ENCODE measurements around the gene ANKS1B.
A peak's percentile ranks its signal among the peaks of the same experiment; 100 is the strongest.

Gene ANKS1B

DNA sequence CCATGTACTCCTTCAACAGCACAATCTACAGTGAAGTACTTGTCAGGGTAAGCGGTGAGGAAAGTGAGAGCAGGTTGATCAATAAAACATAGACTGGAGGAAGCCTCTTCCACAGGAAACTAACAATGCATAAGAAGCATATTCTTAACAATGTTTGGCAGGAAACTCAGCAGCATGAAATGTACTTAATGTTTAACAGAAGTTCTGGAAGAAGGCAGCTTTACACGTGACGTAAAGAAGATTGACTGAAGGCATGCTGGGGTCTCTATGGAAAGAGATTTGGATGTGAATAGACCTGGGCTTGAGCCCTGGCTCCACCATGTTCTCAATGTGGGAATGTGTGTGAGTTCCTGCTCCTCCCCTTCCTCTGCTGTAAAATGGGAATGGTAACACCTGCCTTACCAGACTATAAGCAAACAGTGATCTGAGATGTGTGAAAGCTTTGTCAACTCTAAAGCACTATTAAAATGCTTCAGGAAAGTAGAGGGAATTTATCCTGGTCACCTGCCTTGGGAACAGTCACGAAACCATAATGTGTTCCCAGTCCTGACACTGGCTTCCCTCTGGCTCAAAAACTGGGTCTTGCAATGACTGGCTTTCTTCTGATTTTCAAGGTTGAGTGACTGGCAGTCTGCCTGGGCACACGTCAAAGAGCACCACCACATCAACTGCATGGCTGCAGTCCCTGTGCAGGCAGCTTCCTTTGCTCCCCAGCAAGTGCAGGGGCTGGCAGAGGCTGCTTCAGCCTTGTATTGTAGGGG, 955.0 kb downstream of the ANKS1B start:
- peak overlapping the region; percentile 89 for H3K27ac ChIP-seq
- TF ChIP-seq, protein P1, sequence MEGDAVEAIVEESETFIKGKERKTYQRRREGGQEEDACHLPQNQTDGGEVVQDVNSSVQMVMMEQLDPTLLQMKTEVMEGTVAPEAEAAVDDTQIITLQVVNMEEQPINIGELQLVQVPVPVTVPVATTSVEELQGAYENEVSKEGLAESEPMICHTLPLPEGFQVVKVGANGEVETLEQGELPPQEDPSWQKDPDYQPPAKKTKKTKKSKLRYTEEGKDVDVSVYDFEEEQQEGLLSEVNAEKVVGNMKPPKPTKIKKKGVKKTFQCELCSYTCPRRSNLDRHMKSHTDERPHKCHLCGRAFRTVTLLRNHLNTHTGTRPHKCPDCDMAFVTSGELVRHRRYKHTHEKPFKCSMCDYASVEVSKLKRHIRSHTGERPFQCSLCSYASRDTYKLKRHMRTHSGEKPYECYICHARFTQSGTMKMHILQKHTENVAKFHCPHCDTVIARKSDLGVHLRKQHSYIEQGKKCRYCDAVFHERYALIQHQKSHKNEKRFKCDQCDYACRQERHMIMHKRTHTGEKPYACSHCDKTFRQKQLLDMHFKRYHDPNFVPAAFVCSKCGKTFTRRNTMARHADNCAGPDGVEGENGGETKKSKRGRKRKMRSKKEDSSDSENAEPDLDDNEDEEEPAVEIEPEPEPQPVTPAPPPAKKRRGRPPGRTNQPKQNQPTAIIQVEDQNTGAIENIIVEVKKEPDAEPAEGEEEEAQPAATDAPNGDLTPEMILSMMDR (conservative IDR thresholded peaks at IDR 0.05): no peak

DNA sequence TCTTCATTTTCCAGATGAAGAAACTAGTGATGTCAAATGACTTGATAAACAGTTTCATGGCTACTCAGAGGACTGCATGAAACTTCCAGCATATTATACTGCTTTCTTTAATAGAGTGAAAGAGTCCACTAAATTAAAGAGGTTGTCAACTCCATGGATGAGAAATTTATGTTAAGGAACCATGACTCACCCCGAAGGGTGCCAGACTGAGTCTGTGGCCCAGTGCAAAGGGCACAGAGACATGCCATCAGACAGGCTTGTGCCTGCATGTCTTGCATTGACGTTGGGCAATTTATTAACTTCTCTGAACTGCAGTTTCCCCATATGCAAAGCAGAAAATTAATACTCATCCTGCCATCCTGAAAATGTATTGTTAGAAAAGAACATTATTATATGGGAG, 957.3 kb downstream of the ANKS1B start:
- TF ChIP-seq, protein P1 (conservative IDR thresholded peaks at IDR 0.05): no peak
- no peak overlapping the region for H3K27ac ChIP-seq

DNA sequence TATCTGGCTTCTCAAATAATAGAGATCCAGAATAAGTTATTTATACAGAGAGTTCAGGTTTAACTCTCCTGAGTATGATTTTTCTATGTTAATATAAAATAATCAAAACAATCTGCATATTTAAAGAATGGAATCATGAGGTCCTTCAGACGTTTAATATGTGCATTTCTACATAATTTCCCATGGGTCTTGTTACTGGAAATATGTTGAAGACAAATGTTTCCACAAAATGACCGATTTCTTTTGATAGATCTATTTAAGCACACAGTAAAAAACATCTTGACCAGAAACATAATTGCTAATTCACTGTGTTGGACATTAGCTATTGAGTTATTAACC, 957.7 kb downstream of the ANKS1B start:
- TF ChIP-seq, protein P1 (conservative IDR thresholded peaks at IDR 0.05): no peak
- no peak overlapping the region for H3K27ac ChIP-seq

DNA sequence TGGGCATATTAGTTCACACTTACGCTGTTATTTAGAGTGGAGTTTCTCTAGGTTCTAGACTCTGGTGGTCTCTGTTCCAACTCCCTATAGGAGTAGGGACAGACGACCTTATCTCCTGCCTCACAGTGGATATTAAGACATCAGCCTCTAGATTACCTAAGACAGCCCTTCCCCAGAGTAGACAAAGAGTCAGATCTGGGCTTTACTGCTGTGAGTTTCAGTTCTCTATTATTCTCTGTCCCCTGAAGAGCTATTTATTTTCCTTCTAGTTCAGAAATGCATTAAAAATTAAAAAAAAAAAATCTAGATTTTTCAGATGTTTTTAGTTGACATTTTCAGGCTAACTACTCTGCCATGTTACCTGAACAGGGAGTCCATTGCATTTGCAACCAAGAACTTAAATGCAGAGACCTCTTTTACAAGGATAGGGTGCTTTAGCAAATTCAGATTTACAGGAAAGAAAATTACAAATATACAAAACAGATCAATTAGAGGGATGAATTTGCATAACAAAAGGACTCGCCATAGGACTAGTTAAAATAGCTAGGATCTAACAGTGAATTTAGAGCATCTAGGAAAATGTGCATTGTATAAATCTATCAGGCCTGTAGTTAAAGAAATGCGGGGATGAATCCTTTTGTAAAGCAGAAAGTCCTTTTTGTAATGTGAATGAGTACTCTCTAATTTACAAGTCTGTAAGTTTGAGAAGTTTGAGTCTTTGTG, 958.2 kb downstream of the ANKS1B start:
- TF ChIP-seq, protein P1 (conservative IDR thresholded peaks at IDR 0.05): no peak
- no peak overlapping the region for H3K27ac ChIP-seq

DNA sequence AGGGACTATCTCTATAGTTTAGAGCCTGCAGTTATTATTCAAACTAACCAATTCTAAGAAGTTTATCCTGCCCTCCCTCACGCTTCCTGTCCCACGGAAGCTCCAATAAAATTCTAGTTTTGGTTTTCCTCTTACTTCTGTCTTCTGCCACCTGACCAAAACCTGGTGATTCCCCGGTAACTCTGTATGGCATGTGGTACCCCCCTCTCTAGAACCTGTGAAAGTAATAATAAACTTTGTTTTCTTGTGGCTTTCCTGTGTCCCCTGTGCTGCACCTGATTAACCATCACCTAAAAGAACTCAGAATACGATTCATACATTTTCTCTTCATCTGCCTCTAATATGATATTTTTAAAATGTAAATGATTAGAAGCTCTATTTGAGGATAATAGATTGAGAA, 959.9 kb downstream of the ANKS1B start:
- no peak overlapping the region for H3K27ac ChIP-seq
- TF ChIP-seq, protein P1 (conservative IDR thresholded peaks at IDR 0.05): no peak

DNA sequence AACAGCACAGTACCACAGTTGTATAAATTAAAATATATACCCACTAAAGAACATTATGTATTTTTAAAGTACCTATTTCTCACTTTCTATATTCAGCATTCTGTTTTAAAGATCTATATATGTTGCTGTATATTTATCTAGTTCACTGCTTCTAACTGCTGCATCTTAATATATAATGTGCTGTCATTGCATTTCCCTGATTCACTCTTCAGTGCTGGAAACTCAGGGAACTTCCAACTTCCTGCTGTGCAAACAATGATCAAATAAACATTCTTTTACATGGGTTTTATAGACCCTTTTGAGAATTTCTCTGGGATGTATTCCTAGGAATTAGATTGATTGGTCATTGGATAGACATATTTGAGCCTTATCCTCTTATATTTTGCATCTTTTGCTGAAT, 960.5 kb downstream of the ANKS1B start:
- no peak overlapping the region for H3K27ac ChIP-seq
- TF ChIP-seq, protein P1 (conservative IDR thresholded peaks at IDR 0.05): no peak

DNA sequence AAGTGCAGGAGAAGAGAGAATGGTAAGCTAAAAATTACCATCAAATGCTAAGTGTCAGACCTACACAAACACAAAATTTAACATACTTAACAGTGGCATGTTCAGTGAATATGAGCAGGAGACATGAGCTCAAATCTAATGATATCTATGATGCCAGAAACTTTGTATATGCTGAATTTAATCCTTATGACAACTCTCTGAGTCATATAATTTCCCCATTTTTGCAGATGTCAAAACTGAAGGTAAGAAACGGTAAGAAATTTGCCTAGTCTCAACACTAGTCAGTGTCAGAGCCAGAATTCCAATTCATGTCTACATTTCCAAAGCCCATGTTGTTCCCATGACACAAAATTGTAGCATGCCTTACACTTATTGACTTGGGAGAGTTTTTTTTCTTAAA, 963.9 kb downstream of the ANKS1B start:
- TF ChIP-seq, protein P1 (conservative IDR thresholded peaks at IDR 0.05): no peak
- H3K27ac ChIP-seq: no peak overlapping the region

Measured in VCaP (cell line).